Thyroid gland (tissue), 4 donors: ENCODE measurements around the gene C1QL1. TPM values are rescaled to one million over a fixed set of nuclear protein-coding genes. Genes with fewer than 3 reads are reported as not detected.

ENCODE experiments used
- DNase-seq, 2 donors: peaks; one replicate each; pipeline ENCODE4 v3.0.0-alpha.2; 2019
- H3K27ac ChIP-seq, 3 donors: fragments of 200-600 bp; sonication (generic); 1 replicate in 2 of 3; 2 replicates in 1 of 3; pipeline ENCODE4 v1.5.1; 2016 to 2019; ENCODE audit warnings: mild to moderate bottlenecking in 1 of 3, moderate library complexity in 1 of 3
- H3K27me3 ChIP-seq: fragments of 200-600 bp; sonication (generic); one replicate; pipeline ENCODE4 v1.5.1; 2019
- H3K36me3 ChIP-seq, 2 donors: fragments of 200-600 bp; sonication (generic); one replicate each; pipeline ENCODE4 v1.5.1; 2016 to 2019
- H3K4me1 ChIP-seq, 2 donors: fragments of 200-600 bp; sonication (generic); one replicate each; pipeline ENCODE4 v1.5.1; 2017 to 2019
- H3K4me3 ChIP-seq, 3 donors: fragments of 200-600 bp; sonication (generic); replicated peaks in 1 of 3; 1 replicate in 2 of 3; 2 replicates in 1 of 3; pipeline ENCODE4 v1.5.1; 2016; ENCODE audit warnings: mild to moderate bottlenecking in 1 of 3
- H3K9me3 ChIP-seq: fragments of 200-600 bp; sonication (generic); one replicate; pipeline ENCODE4 v1.5.1; 2017
- POLR2A ChIP-seq, 2 donors: fragments of 450-650 bp; IDR thresholded peaks; one replicate each; pipeline ENCODE4 v1.6.1; 2017; ENCODE audit warnings: antibody characterized with exemption in 2 of 2, mild to moderate bottlenecking in 2 of 2, moderate library complexity in 1 of 2
- WGBS, 2 donors: methylation state at CpG; one replicate each; pipeline ENCODE4 v1.1.5; 2017; 5-methylcytosine and 5-hydroxymethylcytosine counted together
- intact Hi-C: fragments of 100-400 bp; cut with DNase I; formaldehyde crosslinking; loops from one replicate; pipeline ENCODE4 v1.15.1; 2023
- total RNA-seq, 4 donors: library from RNA; depleted of rRNA; stranded (reverse); fragments of >200 nt; gene quantifications; one replicate each; pipeline ENCODE4 v1.2.3, GENCODE V29; 2016
- TF ChIP-seq, protein P1 (sequence below), 6 experiments: fragments of 200-600 bp in 3 of 6; fragments of 450-650 bp in 3 of 6; sonication (generic) in 3 of 6; IDR thresholded peaks; one replicate each; pipeline ENCODE4 v1.5.1; 2016 to 2019; ENCODE audit warnings: antibody characterized with exemption in 6 of 6, mild to moderate bottlenecking in 2 of 6, inconsistent platforms in 1 of 6, moderate library complexity in 1 of 6

C1QL1 gene
- total RNA-seq, 4 donors from 2014 or later, result 0.59 to 0.75 TPM; not detected in 2

- H3K27me3 ChIP-seq, result no peaks in the 10 kb centered on the region
- no peak for DNase-seq
- TF ChIP-seq POLR2A (IDR thresholded peaks at IDR 0.05), result no peak
- TF ChIP-seq, protein P1, sequence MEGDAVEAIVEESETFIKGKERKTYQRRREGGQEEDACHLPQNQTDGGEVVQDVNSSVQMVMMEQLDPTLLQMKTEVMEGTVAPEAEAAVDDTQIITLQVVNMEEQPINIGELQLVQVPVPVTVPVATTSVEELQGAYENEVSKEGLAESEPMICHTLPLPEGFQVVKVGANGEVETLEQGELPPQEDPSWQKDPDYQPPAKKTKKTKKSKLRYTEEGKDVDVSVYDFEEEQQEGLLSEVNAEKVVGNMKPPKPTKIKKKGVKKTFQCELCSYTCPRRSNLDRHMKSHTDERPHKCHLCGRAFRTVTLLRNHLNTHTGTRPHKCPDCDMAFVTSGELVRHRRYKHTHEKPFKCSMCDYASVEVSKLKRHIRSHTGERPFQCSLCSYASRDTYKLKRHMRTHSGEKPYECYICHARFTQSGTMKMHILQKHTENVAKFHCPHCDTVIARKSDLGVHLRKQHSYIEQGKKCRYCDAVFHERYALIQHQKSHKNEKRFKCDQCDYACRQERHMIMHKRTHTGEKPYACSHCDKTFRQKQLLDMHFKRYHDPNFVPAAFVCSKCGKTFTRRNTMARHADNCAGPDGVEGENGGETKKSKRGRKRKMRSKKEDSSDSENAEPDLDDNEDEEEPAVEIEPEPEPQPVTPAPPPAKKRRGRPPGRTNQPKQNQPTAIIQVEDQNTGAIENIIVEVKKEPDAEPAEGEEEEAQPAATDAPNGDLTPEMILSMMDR (IDR thresholded peaks at IDR 0.05), result no peak
- no peaks in the 10 kb centered on the region for H3K4me1 ChIP-seq
- H3K9me3 ChIP-seq, result no peaks in the 10 kb centered on the region
- no peaks in the 10 kb centered on the region for H3K36me3 ChIP-seq
- no peak overlapping the region for H3K4me3 ChIP-seq
- intact Hi-C loops, result no loop called here
- no peak overlapping the region for H3K27ac ChIP-seq
- WGBS, 2 donors, result 56 to 67% methylated on average over 12 of the region's 12 CpGs
These were observed 13.3 kb upstream of the C1QL1 start for GRCh38 chr17:44981221-44981968.

DNA sequence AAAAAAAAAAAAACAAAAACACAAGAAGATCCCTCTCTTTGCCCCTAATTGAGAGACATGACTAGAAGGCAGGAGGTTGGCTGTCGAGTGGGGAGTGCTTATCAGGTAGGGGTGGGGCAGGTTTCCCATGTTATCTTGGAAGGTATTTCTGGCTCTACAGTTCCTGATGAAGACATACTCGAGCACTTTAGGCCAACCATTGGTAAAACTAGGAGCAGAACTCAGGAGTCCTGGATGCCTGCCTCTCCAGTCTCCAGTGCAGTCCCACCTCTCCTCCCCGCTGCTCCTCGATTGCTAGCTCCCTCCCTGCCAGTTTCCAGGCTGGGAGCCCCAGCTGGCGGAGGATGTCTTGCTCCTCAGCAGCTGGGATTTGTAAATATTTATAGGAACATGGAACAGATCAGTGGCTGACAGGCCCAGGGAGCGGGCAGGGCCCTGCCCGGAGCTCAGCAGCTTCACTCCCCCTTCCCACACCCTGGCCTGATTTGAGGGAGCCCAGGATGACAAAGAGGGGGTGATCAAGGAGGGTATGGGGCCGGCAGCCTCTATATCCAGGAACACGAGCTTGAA is 11.4 kb upstream of the C1QL1 start:
- WGBS, 2 donors, result 68 to 77% methylated on average over 9 of the region's 9 CpGs
- no peaks in the 10 kb centered on the region for H3K9me3 ChIP-seq
- no peak overlapping the region for H3K4me3 ChIP-seq
- intact Hi-C loops, result no loop called here
- H3K27ac ChIP-seq, result no peak overlapping the region
- TF ChIP-seq POLR2A (IDR thresholded peaks at IDR 0.05), result no peak
- TF ChIP-seq, protein P1 (IDR thresholded peaks at IDR 0.05), result no peak
- H3K27me3 ChIP-seq, result no peaks in the 10 kb centered on the region
- H3K4me1 ChIP-seq, result no peaks in the 10 kb centered on the region
- no peak for DNase-seq
- no peaks in the 10 kb centered on the region for H3K36me3 ChIP-seq

DNA sequence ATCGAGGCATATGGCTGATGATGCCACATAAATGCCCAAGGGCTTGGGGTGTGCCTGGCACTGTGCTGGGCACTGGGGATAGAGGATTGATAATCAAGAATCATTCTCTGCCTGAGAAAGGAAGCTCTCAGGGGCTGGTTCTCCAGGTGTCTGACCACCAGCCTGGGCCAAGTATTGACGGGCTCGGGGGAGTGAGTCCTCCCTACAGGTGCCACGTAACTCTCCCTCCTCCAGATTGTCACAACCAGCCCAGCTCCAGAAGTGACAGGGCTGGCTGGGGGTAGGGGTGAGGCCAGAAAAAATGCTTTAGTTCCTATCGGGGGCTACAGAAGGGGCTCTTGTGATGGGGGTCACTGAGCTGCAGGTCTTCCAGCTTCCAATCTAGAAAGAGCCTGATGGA is 10.7 kb upstream of the C1QL1 start:
- Histone ChIP-seq H3K36me3 (no peaks in the 10 kb centered on the region), H3K27ac (no peak overlapping the region), H3K4me1 (no peaks in the 10 kb centered on the region), H3K27me3 (no peaks in the 10 kb centered on the region), H3K9me3 (no peaks in the 10 kb centered on the region), H3K4me3 (no peak overlapping the region)
- intact Hi-C loops, result no loop called here
- DNase-seq, result no peak
- WGBS, 2 donors, result 88 to 93% methylated on average over 5 of the region's 5 CpGs
- TF ChIP-seq, protein P1 (IDR thresholded peaks at IDR 0.05), result no peak
- TF ChIP-seq POLR2A (IDR thresholded peaks at IDR 0.05), result no peak

GRCh38 chr17:44977814-44978550 is 9.9 kb upstream of the C1QL1 start:
- Histone ChIP-seq H3K4me3 (no peak overlapping the region), H3K9me3 (no peaks in the 10 kb centered on the region), H3K27me3 (no peaks in the 10 kb centered on the region), H3K27ac (no peak overlapping the region), H3K4me1 (no peaks in the 10 kb centered on the region), H3K36me3 (no peaks in the 10 kb centered on the region)
- no peak for TF ChIP-seq POLR2A (IDR thresholded peaks at IDR 0.05)
- TF ChIP-seq, protein P1 (IDR thresholded peaks at IDR 0.05), result no peak
- DNase-seq, result no peak
- WGBS, 2 donors, result 56 to 57% methylated on average over 7 of the region's 7 CpGs
- intact Hi-C loops, result no loop called here

DNA sequence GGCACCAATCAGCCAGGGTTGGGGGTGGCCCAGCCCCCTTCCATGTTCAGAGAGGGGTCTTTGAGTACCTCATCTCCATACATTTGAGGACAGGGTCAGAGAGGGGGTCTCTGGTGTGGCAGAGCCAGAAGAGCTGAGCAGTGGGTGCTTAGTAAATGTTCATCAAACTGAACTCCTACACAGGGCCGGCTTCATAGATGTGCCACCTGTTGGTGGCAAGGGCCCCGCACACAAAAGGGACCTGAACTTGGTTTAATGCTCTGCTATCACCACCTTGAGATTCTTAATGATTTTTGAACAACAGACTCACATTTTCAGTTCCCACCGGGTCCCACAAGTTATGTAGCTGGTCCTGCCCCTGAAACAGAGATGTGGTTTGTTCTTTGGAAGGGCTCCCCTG is 9.0 kb upstream of the C1QL1 start:
- intact Hi-C loops, result no loop called here
- DNase-seq, result no peak
- H3K4me3 ChIP-seq, result no peak overlapping the region
- WGBS, 2 donors, result 67 to 79% methylated on average over 3 of the region's 3 CpGs
- H3K27ac ChIP-seq, result no peak overlapping the region
- TF ChIP-seq, protein P1 (IDR thresholded peaks at IDR 0.05), result no peak
- TF ChIP-seq POLR2A (IDR thresholded peaks at IDR 0.05), result no peak
- no peaks in the 10 kb centered on the region for H3K9me3 ChIP-seq
- no peaks in the 10 kb centered on the region for H3K27me3 ChIP-seq
- H3K4me1 ChIP-seq, result no peaks in the 10 kb centered on the region
- no peaks in the 10 kb centered on the region for H3K36me3 ChIP-seq
